HuH-7.5 (cell line): ENCODE results near the gene SPON1.
"Not testable (repeated sequence)": the region's sequence is repeated elsewhere in the genome, so short reads cannot be mapped to it uniquely, and the experiment has no call there.

Experiments used
- DNase-seq: peaks from one replicate; pipeline ENCODE4 v3.0.0; 2011; ENCODE audit warnings: low spot score

Gene SPON1

GRCh38 chr11:13962562-13963168 lies at the start of gene SPON1:
SPON1 (plus strand) TSS chr11:13962723; CDS start chr11:13962905, 182 bp downstream.
- no peak for DNase-seq

- DNase-seq: no peak
Observed at GRCh38 chr11:13917264-13917663, 45.3 kb upstream of the SPON1 start.

DNA sequence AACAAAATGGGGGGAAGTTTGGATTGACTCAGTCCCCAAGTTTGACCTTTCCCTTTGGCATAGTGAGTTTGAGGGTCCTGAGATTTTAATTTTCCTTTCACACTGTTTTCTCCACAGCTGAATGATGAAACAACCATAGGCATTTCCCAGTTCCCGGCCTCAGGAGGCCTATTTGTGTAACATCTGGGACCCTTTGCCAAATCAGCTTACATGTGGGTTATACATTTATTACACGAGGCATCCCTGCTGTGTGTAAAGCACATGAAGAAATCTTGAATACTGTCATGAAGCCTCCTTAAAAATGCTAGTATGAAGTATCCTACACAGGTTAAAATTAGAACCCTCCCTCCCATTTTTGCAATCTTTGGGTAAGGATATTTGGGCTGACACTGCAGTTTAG lies 44.6 kb upstream of the SPON1 start:
- no peak for DNase-seq

- DNase-seq: no peak
Observed at GRCh38 chr11:13920756-13921155, 41.8 kb upstream of the SPON1 start.

DNA sequence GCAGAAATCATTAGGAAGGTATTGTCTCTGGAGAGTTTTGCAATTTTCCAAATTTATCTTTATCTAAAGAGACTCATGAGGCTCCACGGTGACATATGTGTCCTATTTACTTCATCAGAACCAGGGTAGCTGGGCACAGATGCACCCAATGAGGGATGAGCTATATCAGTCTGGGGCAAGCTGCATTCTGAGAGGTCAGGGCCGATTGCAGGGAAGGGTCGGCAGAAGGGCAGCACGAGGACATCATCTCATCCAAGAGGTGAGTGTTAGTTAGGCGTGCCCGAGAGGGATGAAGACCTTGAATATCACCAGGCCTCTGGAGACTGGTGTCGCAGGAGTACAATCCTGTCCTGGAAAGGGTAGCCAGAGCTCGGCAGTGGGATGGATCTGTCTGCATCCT lies 41.0 kb upstream of the SPON1 start:
- DNase-seq: no peak

GRCh38 chr11:13923182-13923581 lies 39.3 kb upstream of the SPON1 start:
- no peak for DNase-seq

GRCh38 chr11:13923716-13924650 lies 38.5 kb upstream of the SPON1 start:
- DNase-seq: no peak

- DNase-seq: no peak
Observed at GRCh38 chr11:13924801-13925327, 37.7 kb upstream of the SPON1 start.

GRCh38 chr11:13926366-13926765 lies 36.2 kb upstream of the SPON1 start:
- DNase-seq: not testable (repeated sequence)

DNA sequence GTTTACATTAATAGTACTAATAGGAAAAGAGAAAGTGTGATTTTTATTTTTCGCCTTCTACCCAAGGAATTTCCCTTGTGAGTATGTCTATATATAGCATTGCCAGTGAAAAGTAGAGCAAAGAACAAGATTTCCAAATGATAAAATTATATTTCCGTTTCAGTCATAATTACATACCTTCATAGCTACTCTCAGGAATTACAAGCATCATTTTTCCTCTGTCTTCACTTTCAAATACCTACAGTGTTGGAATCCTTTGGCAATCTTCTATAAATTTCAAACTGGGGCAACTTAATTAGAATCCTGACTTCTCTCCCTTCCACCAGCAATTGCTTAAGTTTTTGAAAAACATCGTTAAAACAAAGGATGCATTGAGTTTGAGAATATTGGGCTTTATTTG lies 35.5 kb upstream of the SPON1 start:
- no peak for DNase-seq

DNA sequence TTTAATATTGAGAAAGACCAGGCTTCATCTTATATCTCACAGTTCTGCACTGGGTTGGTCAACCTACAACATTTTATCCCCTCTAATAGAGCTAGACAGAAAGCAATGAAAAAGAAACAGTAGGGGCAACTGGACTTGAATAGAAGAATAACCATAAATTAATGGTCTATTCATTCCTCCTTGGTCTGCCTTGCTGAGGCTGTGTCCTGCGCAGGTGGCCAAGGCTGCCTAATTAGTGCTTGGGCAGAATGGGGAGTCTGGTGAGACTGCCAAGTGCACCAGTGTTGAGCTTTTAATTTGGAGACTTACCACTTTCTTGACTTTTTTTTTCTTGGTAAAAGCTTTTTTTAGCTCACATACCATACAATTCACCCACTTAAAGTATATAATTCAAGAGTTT lies 35.0 kb upstream of the SPON1 start:
- DNase-seq: no peak

- no peak for DNase-seq
Observed at GRCh38 chr11:13928566-13929251, 33.8 kb upstream of the SPON1 start.

DNA sequence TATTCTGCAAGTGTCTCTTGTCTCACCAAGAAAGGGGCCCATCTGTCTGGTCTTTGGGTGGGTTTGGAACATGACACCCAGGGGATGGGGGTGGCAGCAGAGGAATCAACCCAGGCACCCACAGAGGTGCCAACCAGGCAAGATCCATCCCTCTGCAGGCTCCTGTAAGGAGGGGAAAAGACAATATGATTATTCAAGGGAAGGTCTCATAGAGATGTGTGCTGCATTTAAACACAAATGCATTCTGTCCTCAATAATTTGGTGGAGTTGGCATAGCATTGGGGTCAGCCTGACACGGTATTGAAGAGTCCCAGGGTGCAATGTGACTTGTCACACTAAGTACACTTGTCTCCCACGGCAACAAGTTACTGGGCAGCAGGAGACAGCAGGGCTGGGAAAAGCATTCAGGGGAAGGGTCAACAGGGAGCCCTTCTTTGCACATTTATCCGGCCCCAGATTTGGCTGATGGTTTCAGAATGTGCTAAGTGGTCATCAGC lies 33.1 kb upstream of the SPON1 start:
- DNase-seq: no peak

DNA sequence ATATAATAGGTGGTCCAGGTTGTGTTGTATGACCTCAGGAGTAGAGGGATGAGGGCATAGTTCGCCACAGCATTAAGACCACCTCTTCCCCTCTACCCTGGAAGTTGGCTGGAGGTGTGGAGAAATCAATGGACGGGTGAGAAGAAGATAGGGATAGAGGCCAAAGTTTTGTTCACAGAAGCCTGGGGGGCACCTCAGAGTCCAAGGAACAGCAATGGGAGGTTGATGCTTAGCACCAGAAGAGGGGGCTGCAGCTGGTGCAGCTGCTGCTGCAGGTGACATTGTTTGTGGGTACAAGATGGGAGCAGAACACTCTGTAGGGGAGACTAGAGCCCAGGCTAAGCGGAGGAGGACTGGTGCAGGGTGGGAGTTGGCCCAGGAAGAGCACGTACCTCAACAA lies 31.2 kb upstream of the SPON1 start:
- no peak for DNase-seq

DNA sequence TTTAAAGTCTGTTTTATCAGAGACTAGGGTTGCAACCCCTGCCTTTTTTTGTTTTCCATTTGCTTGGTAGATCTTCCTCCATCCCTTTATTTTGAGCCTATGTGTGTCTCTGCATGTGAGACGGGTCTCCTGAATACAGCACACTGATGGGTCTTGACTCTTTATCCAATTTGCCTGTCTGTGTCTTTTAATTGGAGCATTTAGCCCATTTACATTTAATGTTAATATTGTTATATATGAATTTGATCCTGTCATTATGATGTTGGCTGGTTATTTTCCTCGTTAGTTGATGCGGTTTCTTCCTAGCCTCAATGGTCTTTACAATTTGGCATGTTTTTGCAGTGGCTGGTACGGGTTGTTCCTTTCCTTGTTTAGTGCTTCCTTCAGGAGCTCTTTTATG lies 25.4 kb upstream of the SPON1 start:
- DNase-seq: not testable (repeated sequence)

DNA sequence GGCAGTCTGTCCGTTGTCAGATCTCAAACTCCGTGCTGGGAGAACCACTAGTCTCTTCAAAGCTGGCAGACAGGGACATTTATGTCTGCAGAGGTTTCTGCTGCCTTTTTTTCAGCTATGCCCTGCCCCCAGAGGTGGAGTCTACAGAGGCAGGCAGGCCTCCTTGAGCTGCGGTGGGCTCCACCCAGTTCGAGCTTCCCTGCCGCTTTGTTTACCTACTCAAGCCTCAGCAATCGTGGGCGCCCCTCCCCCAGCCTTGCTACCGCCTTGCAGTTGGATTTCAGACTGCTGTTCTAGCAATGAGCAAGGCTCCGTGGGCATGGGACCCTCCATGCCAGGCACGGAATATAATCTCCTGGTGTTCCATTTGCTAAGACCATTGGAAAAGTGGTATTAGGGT lies 23.7 kb upstream of the SPON1 start:
- DNase-seq: not testable (repeated sequence)

GRCh38 chr11:13939961-13940906 lies 22.3 kb upstream of the SPON1 start:
- no peak for DNase-seq

DNA sequence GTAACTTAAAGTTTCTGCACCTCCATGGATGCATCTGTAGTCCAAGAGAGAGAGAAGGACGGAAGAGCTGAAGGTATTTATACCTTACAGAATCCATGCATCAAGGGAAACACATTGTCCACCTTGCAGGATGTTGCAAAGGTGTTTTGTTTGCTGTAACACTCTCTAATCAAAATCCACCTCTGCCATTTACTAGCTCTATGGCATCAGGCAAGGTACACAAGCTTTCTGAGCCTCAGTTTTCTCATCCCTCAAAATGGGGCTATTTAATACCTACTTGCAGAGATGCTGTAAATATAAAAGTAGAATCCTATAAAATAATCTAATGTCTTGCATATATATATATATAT lies 21.6 kb upstream of the SPON1 start:
- DNase-seq: no peak

DNA sequence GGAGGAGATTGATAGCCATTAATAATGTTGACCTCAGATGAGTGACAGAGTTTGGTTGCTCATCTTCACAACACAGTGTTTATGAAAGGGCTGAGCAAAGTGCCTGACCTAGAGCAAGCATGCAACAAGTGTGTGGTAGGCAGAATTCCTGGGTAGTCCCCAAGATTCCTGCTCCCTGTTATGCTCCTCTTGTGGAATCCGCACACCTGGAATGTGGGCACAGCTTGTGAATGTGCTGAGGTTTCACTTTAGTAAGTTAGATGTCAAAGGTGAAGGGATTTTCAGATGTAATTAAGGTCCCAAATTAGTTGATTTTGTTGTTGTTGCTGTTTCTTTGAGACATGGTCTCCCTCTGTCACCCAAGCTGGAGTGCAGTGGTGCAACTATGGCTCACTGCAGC lies 20.7 kb upstream of the SPON1 start:
- DNase-seq: no peak

DNA sequence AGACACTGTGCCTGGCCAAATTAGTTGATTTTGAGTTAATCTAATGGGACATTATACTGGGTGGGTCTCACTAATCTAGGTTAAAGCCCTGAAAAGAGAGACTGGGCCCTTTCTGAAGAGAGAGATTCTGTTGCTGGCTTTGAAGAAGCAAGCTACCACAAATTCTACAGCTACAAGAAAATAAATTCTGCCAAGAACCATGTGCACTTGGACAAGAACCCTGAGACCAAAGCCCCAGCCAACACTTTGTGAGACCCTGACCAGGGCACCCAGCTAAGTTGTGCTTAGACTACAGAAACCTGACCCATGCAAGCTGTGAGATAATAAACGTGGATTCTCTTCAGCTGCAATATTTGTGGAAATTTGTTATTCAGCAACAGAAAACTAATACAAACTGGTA lies 20.1 kb upstream of the SPON1 start:
- DNase-seq: no peak

DNA sequence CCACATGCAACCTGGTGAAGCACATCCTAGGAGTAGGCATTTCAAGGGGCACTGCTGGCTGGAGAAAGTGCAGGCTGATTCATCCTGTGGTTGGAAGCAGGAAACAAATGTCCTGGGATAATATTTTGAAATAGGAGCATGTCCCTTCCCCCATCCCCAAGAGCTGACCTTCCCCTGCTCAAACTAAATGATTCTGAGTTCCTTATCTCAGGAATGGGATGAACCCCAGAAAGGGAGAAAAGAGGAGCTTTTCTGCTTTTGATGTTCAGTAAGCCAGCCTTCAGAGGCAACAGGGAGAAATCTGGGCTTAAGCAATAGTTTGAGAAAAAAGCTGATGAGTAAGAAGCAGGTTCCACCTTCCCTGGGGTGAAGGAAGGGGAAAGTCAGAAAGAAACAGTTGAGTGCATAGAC lies 19.5 kb upstream of the SPON1 start:
- DNase-seq: no peak
